Measurements from ENCODE around the gene ABLIM2.

Gene ABLIM2

DNA sequence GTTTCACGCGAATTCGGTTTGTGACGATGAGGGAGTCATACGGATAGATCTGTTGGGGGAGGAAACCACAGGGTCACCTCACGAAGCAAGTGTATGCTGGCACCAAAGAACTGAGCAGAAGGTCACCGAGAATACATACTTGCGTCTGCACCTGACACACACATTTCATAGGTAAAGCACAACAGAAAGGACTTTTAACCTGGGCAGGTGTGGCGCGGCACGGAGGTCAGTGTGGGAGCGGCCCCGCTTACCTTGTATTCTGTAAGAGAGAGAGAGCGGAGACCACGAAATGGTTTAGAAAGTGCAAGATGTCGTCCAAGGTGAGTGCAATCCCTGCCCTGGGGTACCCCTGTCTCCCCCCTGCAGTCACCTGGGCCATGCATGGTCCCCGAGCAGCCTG lies 175.3 kb downstream of the ABLIM2 start:
- DNase-seq (ENCODE audit: low spot score) = no peak

DNA sequence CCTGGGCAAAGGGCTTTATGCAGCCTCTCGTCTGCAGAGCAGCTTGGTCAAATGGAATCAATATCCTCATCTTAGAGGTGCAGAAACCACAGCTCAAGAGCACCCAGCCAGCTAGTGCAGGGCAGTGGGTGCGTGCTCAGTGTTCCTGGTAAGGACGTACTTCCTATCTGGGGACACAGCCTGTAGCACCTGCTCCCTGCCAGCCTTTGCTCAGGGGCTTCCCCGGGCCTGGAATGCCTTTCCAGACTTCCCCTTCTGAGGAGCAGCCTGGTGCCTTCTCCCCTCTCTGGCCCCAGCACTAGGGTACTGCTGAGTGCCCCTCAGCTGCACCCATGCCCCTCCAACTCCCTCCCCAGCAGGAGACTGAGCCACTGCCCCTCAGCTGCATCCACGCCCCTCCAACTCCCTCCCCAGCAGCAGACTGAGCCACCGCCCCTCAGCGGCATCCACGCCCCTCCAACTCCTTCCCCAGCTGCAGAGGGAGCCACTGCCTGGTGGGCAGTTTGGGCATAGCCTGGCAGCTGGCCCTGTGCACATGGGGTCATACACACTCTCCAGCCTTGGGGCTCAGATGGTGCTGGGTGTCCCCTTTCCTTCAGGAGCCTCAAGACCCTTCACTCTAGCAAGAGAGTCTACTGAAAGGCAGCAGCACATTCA lies 176.7 kb downstream of the ABLIM2 start:
- DNase-seq (ENCODE audit: low spot score) = no peak

DNA sequence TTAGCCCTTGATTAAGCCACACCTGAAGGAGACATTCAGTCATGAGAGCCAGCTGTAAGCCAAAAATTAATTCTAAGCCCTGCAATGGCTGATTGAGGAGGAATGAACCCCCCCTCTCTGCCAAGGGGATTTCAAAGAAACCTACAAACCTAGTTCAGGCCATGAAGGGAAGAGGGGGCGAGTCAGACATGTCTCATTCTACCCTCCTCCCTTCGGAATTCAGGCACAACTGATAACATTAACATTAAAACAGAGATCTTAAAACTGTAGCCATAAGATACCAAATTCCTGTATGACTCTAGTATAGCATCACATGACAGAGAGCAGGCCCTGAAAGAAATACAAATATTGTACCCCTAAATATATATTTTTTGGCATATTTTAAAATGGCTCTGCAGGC lies 178.6 kb downstream of the ABLIM2 start:
- no peak for DNase-seq (ENCODE audit: low spot score)

DNA sequence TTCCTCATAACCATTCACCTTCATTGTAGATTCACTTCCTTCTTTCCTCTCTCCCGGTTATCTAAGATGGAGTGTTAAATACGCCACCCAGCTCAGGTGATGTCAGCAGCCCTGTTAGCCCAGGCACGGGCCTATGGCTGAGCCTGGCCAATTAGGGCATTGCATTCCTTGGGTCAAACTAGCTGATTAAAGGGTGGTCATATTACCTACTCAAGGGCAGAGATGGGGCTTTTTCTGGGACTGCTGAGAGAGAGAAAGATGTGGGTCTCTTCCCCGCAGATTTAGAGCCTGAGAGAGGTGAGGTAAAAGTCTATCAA lies 179.0 kb downstream of the ABLIM2 start:
- DNase-seq (ENCODE audit: low spot score) = no peak

DNA sequence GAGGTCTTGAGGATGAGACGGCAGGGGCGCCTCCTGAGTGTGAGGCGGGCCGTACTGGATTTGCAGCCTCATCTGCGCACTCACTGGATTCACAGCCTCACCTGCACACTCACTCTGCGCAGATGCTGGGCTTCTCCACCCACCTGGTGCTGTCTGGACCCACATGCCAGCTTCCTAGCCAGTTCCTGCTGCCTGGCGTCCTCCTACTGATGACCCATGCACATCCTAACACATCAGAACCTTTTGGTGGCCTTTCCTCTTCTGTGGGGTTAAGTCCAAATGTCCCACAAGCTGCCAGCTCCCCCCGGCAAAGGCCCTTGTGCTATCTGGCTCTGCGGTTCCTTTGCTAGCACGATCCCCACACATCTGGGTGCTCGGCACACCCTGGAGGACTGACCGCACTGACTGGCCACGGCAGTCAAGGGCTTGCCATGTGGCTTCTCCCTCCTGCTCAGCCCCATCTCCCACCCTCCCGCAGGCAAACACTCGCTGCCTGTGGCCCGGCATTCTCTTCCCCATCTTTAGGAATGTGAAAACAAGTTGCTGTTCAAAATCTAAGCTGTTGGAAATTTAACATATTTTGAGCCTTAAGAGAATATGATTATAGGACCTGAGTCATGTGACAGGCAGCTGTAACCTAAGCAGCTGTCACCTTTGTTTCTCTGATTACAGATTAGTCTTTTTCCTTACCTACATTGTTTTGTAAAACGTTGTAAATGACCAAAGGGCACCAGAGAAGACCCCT lies 179.5 kb downstream of the ABLIM2 start:
- no peak for DNase-seq (ENCODE audit: low spot score)

DNA sequence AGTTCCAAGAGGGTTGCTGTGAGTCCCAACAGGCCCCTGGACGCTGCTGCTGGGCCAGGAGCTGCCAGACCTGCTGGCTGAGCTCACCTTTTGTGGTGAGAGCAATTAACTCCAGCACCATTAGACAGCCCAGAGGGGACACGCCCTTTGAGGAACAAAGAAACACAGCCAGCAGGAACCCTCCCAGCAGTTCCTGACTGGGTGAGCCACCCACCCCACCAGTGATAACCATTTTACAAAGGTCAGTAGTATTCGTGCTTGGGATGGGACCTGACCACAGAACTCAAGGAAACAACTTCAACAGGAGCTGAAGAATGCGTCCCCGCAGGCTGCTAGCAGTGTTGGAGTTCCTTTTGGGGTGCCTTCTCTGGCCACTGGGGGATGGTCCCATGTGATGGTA lies 180.1 kb downstream of the ABLIM2 start:
- no peak for DNase-seq (ENCODE audit: low spot score)

DNA sequence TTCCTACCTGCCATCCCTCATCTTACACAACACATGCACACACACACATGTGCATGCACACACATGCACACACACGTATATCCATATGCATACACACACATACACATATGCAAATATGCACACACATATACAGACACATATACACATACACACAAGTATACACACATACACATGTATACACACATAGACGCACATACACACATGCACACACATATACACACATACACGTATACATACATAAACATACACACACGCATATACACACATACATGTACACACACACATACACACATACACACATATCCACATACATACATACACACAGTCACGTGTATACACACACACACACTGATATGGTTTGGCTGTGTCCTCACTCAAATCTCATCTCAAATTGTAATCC lies 182.0 kb downstream of the ABLIM2 start:
- DNase-seq (ENCODE audit: low spot score) = no peak

DNA sequence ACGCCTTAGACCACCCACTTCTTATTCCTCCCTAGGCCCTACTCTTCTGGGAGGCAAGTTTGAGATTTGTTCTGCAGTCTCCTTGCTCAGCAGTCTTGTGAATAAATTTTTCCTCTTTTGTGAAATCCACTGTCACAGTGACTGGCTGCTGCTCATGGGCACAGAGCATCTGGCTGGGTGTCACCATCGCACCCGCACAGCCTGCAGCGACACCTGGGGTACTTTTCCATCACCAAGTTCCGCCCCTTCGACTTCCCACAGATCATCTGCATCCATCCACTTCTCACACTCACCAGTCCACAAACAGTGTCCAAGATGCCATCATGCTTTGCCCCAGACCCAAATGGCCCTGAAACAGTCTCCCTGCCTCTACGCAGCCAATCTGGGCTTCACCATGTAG lies 182.6 kb downstream of the ABLIM2 start:
- no peak for DNase-seq (ENCODE audit: low spot score)

DNA sequence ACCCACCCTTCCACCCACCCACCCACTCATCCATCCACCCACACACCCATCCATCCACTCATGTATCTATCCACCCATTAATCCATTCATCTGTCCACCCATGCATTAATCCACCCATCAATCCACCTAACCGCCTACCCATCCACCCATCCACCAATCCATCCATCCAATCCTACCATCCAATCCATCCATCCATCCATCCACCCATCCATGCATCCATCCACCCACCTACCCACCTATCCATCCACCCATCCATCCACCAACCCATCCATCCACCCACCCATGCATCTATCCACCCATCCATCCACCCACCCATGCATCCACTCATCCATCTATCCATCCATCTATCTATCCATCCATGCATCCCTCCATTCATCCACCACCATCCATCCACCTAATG lies 184.2 kb downstream of the ABLIM2 start:
- DNase-seq (ENCODE audit: low spot score) = no peak

DNA sequence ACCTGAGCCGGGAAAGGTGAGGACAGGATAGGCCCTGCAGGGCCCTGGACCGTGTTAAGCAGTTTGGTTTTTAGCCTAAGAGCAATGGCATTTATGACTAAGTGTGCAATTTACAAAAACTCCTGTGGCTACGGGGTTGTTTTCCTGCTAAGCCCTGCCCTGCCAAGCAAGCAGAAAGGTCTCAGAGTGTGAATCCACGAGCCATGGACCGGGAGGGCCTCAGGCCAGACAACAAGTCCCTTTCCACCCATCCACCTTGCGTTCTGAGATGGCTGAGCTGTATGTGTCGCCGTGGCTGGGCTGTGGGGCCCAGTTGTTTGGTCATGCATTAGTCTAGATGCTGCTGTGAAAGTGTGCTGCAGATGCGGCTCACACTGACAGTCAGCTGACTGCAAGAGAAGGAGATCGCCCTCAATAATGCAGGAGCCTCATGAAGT lies 185.1 kb downstream of the ABLIM2 start:
- no peak for DNase-seq (ENCODE audit: low spot score)

DNA sequence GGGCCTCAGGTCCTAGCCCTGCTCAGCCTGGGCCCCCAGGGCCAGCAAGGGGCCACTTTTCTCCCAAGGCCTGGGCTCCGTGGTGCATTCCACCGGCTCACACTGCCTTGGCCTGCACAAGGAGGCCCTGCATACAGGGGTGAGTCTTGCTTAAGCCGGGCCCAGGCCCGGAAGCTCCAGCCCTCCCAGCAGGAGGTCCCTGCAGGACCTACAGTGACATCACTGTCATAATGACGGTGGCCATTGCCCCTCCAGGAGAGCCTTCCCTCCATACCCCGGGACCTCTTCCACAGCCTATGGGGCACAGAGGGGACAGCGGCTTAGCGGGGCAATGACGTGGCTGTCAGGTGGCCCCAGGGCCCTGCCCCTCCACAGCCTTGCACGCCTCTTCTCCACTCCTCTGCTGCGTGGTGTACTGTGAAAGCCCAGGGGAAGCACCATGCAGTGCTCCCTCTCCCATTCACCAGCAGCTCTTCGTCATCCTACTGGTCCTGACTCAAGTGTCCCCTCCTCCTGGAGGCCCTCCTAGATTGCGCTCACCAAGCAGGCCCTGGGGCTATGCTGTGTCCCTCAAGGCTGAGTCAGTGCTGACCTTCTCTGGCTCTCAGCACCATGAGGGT lies 186.6 kb downstream of the ABLIM2 start:
- DNase-seq (ENCODE audit: low spot score) = no peak

DNA sequence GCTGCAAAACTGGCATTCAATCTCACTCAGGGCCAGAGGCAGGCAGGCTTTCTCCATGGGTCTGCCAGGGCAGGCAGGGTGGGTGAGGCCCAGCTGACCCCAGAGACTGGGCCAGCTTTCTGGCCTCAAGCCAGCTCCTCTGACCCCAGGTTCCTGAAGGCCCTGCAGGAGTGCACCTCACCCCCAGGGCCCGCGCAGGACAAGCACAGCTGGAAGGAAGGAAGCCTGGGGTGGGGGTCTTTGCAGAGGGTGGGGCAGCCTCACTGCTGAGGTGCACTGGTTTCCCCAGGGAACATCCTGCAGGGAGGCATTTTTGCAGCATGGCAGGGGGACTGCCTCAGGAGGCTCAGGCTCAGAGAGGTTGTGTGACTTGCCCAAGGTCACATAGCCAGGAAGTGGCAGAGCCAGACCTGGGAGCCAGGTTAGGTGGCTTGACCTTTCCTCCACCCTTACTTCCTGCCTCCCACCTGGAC lies 187.4 kb downstream of the ABLIM2 start:
- no peak for DNase-seq (ENCODE audit: low spot score)

DNA sequence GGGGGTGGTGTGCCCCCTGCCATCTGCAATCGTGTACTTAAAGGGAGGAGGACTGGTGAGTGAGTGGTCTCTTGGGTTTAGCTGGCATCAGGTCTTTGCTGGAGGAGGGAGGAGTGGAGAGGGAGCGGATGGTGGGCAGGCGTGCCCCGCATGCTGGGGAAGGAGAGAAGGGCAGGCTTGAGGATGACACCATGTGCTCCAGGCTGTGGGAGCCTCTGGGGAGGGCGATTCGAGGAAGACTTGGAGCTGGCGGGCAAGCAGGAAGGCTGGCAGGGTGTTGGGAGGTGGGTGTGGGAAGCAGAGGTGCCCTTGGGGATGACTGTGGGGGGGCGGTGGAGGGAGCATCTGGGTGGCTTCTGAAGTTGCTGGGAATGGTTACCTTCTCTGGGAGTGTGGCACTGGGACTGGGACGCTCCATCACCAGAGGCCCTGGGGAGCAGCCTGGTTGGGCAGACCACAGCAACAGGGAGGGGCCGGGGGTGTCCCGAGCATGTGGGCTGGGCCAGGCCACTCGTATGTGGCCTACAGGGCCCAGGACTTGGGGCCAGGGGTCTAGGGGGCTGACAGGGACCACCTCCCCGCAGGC lies 188.2 kb downstream of the ABLIM2 start:
- no peak for DNase-seq (ENCODE audit: low spot score)

DNA sequence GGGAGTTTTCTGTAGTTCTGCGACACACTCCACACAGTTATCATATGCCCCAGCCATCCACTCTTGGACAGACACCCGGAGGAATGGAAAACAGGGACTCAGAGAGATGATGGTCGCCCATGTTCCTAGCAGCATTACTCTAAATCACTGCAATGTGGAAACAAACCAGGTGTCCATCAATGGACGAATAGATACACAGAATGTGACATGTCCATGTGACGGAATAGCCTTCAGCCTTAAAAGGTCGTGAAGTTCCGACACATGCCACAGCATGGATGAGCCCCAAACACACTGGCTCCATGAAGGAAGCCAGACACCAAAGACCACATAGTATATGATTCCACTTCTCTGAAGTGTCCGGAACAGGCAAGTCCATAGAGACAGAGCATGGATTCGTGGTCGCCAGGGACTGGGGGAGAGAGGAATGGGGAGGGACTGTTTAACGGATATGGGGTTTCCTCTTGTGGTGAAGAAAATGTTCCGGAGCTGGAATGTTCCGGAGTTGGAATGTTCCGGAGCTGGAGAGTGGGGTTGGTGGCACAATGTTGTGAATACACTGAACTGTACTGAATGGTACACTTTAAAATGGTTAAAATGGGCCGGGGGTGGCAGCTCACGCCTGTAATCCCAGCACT lies 190.2 kb downstream of the ABLIM2 start:
- DNase-seq (ENCODE audit: low spot score) = no peak

DNA sequence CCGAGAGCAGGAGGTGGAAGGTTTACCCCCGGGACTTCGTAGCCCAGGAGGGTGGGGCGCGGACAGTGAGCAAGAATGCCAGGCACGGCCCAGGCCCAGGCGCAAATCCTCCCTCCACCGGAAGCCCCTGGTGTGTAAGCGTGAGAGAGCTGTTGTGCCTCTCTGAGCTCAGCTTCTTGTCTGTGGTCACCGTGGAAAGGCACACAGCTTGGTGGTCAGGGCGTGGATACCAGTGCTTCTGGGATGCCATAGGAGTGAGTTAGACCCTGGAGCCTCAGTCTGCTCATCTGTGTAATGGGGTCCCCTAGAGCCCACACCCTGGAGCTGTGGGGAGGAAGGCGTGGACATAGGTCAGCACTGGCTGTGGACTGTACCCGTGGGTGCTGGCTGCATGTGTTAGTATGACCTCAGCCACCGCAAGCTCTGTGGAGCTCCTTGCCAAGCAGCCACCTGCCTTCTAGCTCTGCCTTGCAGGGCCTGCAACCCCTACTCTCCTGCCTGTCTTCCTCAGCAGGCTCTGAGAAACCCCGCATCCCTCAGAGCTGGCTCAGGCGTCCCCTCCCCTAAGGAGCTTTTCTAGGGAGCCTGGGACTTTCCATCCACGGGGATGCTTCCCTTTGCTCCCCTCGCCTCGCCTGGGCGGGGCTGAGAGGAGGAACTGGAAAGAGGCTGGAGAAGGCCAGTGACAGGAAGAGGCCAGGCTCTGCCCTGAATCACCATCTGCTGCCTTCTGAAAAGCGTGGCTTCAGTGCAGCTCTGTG lies 190.9 kb downstream of the ABLIM2 start:
- DNase-seq (ENCODE audit: low spot score) = no peak

DNA sequence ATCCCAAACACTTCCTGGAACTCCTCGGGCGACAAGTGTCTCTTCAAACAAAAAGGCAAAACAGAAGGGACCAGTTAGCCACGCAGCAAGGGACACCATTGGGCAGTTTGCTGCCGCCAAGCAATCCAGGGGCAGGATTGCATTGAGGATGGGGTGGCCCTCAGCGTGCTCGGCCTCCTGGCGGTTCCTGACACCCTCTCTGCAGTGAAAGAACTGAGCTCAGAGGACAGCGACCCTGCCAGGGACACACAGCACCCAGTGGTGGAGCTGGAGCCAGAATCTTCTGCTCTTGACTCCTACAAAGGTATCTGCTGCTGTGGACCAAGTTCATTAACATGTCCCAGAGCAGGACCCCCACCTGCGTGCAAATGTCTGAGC lies 191.6 kb downstream of the ABLIM2 start:
- no peak for DNase-seq (ENCODE audit: low spot score)

DNA sequence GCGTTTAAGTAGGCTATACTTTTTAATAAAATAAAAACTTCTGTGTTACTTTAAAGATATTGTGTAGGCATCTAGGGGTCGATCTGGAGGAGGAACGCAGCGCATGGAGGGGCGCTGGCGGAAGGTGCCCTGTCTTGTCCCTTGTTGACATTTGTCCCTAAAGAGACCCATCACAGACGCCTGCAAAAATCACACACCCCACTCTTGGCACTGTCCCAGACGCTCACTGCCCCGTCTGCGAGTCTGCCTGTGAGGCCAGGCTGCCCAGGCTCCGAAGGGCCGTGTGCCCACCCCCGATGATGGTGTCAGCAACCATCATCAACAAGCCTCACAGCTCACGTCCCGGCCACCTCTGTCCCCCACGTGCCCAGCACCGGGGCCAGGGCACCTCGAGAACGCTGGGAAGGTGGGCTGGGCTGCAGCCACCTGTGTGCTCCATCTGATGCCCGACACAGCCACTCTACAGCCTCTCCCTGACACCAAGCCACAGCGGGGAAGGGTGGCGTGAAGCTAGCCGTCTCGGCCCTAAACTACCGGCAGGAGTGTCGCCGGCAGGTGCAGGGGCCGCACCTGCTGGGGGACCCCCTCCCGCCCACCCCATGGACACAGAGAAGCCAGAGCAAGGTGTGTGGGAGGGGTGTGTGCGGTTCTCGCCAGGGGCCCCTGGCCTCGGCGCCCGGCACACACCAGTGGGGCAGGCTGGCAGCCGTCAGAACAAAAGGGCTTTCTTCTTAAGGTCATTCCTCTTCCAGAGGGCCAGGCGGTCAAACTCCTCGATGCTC lies 192.1 kb downstream of the ABLIM2 start:
- no peak for DNase-seq (ENCODE audit: low spot score)

DNA sequence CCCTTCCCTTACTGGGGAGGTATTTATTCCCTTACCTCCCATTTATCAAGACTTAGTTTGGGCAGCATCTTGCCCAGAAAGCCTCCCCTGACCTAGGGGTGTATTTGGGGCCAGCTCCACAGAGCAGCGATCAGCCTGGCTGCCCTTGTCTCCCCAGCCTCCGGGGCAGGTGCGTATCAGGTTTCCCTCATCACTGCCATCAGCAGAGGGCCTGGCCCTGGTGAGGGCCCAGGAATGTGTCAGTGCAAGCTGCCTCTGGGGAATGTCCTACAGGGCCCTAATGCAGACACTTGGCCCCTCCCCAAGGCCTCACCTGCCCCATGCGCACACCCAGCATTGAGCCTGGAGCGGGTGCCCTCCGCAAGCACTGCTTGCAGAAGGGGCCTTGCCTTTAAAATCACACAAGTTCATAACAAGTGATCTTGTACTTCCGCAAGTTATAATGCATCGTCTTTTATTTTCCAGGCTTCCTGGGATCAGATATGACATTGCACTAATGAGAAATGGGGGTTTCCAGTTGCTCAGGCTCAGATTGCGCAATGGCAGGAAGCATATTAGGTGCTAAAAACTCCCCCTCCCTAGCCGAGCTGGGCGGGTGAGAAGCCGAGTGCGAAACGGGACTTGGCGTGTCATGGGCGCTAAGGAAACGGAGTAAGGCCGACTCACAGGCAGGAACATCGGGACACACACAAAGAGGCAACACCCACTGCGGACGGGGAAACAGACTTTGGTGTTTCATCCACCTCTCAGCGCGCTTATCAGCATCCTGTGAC lies 193.5 kb downstream of the ABLIM2 start:
- DNase-seq (ENCODE audit: low spot score) = no peak

DNA sequence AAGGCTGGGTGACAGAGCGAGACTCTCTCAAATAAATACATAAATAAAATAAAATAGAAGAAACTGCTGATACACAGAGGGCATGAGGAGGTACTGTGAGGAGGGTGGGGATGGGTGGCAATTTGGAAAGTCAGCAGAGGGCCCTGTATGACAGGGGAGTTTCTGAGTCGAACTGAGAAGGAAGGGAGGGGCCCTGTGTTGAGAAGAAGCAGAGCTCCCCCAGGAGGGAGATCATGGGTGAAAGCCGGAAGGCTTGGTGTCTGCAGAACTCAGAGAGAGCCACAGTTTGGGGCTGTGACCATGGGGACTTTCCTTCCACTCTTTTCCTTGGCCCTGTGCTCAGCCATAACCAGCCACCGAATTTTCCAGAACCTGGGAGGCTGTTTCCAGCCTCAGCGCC lies 194.2 kb downstream of the ABLIM2 start:
- no peak for DNase-seq (ENCODE audit: low spot score)

DNA sequence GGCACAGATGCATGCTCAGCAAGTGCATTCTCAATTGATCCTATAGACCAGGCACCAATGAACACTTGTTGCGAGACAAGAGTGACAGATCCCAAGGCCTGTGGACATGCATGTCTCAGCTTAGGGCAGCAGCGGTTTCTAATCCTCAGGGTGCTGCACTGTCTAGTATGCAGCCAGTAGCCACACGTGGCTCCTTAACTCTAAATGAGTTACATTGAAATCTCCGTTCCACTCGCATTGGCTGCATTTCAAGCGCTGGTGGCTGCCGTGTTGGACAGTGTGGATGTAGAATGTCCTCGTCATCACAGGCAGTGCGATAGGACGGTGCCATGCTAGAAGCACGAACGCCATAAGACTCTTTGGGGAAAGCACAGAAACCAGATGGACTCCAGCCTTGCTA lies 194.9 kb downstream of the ABLIM2 start:
- DNase-seq (ENCODE audit: low spot score) = no peak
